Mesodermal cell (in vitro differentiated cells): ENCODE results near the gene CMIP.

ENCODE experiments used
- H3K27ac ChIP-seq: 2 replicates; pipeline ENCODE4 v1.7.0; 2013; ENCODE audit warnings: mild to moderate bottlenecking, low read depth, low read length, moderate library complexity; ENCODE audit not compliant: severe bottlenecking
- H3K36me3 ChIP-seq: 2 replicates; pipeline ENCODE4 v1.7.1; 2013; ENCODE audit warnings: mild to moderate bottlenecking, low read length, moderate library complexity; ENCODE audit not compliant: control insufficient read depth, insufficient read depth
- H3K4me1 ChIP-seq: one replicate; pipeline ENCODE4 v1.7.1; 2013; ENCODE audit warnings: mild to moderate bottlenecking, low read length; ENCODE audit not compliant: insufficient read depth, control insufficient read depth, poor library complexity, severe bottlenecking
- H3K4me3 ChIP-seq: 2 replicates; pipeline ENCODE4 v1.7.0; 2013; ENCODE audit warnings: low read length, control low read depth, mild to moderate bottlenecking; ENCODE audit not compliant: insufficient read depth, poor library complexity, severe bottlenecking; ENCODE audit errors: extremely low read depth
- H3K9me3 ChIP-seq: 2 replicates; pipeline ENCODE4 v1.7.1; 2013; ENCODE audit warnings: mild to moderate bottlenecking, low read length, moderate library complexity; ENCODE audit not compliant: control insufficient read depth
- WGBS, 2 experiments: methylation state at CpG; one replicate each; pipeline ENCODE4 v1.1.5; 2013; ENCODE audit warnings: missing lambda C conversion rate in 2 of 2; ENCODE audit not compliant: insufficient coverage in 2 of 2; 5-methylcytosine and 5-hydroxymethylcytosine counted together

The CMIP gene

GRCh38 chr16:81492311-81492761 lies 47.7 kb downstream of the CMIP start:
- H3K27ac ChIP-seq, result peak overlapping the region; percentile 16
- peaks cover 33% of the 10 kb centered on the region for H3K4me1 ChIP-seq
- H3K36me3 ChIP-seq, result peaks cover 5% of the 10 kb centered on the region
- WGBS, 2 experiments, result 65 to 67% methylated on average over 8 to 10 of the region's 14 CpGs
- no peak overlapping the region for H3K4me3 ChIP-seq
- H3K9me3 ChIP-seq, result no peaks in the 10 kb centered on the region

DNA sequence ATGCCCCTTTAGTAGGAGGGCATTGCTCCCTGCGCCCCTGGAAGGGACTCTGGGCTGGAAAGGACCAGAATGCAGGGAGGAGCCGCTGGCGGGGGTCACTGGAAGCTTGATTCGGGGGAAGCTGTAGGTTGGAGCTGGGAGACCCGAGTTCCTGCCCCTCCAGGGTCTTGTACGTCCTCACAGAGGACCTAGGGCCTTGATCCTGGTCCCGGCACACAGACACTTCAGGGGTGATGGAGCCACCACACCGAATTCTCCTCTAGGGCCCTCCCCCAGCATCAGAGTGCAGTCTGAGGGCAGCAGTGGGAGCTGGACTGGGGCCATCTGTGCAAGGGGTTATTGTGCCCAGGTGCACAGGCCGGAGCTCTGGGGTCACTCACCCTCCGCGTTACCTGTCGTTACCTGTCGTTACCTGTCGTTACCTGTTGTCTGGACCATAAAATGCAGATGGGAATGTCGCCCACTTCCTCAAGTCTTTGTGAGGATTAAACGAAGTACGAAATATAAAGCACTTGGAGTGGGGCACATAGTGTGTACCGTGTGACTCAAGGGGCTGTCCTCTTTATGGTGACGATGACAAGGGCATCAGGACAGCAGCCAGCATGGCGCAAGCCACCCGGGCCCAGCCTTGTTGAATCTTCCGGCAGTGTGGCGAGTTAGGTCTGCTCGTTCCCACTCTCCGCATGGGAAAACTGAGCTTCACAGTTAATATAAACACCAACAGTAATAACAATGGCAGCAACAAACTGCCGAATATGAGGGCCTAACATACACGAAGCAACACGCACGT lies 48.6 kb downstream of the CMIP start:
- Histone ChIP-seq H3K4me1 (peaks cover 33% of the 10 kb centered on the region), H3K9me3 (no peaks in the 10 kb centered on the region), H3K36me3 (peaks cover 6% of the 10 kb centered on the region), H3K27ac (peak overlapping the region; percentile 29), H3K4me3 (no peak overlapping the region)
- WGBS, 2 experiments, result 93 to 94% methylated on average over 27 to 28 of the region's 29 CpGs

- H3K9me3 ChIP-seq, result no peaks in the 10 kb centered on the region
- H3K4me1 ChIP-seq, result peaks cover 33% of the 10 kb centered on the region
- WGBS, 2 experiments, result 79 to 84% methylated on average over 18 to 21 of the region's 23 CpGs
- peak overlapping the region; percentile 29 for H3K27ac ChIP-seq
- peaks cover 8% of the 10 kb centered on the region for H3K36me3 ChIP-seq
- H3K4me3 ChIP-seq, result no peak overlapping the region
Observed at GRCh38 chr16:81493755-81494433, 49.3 kb downstream of the CMIP start.

- H3K4me3 ChIP-seq, result no peak overlapping the region
- peaks cover 8% of the 10 kb centered on the region for H3K36me3 ChIP-seq
- H3K27ac ChIP-seq, result peak overlapping the region; percentile 10
- 93 to 99% methylated on average over 10 of the region's 10 CpGs for WGBS, 2 experiments
- no peaks in the 10 kb centered on the region for H3K9me3 ChIP-seq
- peaks cover 35% of the 10 kb centered on the region for H3K4me1 ChIP-seq
Observed at GRCh38 chr16:81494434-81494806, 49.8 kb downstream of the CMIP start.

DNA sequence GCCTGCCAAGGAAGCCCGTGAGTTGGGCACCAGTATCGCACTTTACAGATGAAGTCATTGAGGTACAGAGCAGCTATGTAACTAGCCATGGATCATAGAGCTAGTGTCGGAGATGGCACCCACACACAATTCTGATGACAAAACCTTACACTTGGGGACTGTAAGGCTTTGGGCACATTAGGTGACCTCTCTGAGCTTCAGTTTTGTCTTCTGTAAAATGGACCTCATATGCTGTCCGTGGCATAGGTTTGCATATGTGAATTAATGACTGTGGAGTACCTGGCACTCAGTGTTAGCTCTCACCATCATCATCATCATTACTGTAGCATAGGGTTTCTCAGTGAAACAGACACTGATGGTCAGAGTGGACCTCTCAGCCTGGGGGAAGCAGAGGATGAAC lies 50.3 kb downstream of the CMIP start:
- no peak overlapping the region for H3K27ac ChIP-seq
- H3K4me1 ChIP-seq, result peaks cover 40% of the 10 kb centered on the region
- 94 to 100% methylated on average over 3 of the region's 4 CpGs for WGBS, 2 experiments
- peaks cover 8% of the 10 kb centered on the region for H3K36me3 ChIP-seq
- no peak overlapping the region for H3K4me3 ChIP-seq
- no peaks in the 10 kb centered on the region for H3K9me3 ChIP-seq

GRCh38 chr16:81495321-81496234 lies 51.0 kb downstream of the CMIP start:
- H3K27ac ChIP-seq, result peak overlapping the region; percentile 5
- WGBS, 2 experiments, result 89 to 90% methylated on average over 14 to 15 of the region's 17 CpGs
- peaks cover 8% of the 10 kb centered on the region for H3K36me3 ChIP-seq
- no peaks in the 10 kb centered on the region for H3K9me3 ChIP-seq
- no peak overlapping the region for H3K4me3 ChIP-seq
- peaks cover 41% of the 10 kb centered on the region for H3K4me1 ChIP-seq

DNA sequence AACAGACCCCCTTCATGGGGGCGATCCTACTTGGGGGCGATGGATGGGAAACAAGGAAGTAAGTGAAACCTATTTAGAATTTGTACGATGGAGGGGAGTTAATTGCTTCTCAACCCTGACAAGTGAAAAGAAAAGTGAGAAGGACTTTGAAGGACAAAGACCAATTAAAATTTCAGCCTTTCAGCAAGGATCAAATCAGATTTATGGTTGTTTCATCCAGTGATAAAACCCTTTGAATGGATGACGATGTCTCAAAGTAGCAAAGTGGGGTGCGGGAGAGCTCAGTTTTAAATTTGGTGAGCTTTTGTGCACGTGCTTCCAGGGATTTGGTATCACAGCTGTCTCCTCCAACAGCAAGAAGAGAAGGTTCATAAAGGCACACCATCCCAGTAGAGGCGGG lies 51.7 kb downstream of the CMIP start:
- H3K27ac ChIP-seq, result no peak overlapping the region
- WGBS, 2 experiments, result 98% methylated on average over 6 to 7 of the region's 7 CpGs
- H3K4me3 ChIP-seq, result no peak overlapping the region
- H3K9me3 ChIP-seq, result no peaks in the 10 kb centered on the region
- H3K36me3 ChIP-seq, result peaks cover 8% of the 10 kb centered on the region
- H3K4me1 ChIP-seq, result peaks cover 45% of the 10 kb centered on the region

DNA sequence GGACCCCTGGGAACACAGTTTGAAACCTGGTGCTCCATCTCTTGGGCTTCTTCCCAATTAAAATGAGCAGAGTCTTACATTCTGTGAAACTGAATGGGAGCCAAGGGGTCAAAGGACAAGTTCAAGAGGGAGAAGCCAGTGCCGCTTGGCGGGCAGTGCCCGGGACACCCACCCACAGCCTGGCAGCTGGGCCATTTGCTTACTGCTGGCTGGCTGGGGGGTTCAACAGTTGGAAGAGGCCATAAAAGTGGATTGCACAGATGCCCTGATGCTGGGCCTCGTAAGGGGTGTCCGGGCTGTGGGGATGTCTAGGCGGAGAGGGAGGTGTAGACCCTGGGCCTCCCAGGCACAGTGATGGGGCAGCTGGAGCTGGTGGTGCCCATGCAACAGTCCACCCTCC lies 52.1 kb downstream of the CMIP start:
- no peaks in the 10 kb centered on the region for H3K9me3 ChIP-seq
- WGBS, 2 experiments, result 85 to 95% methylated on average over 4 to 6 of the region's 6 CpGs
- no peak overlapping the region for H3K4me3 ChIP-seq
- H3K36me3 ChIP-seq, result peaks cover 8% of the 10 kb centered on the region
- H3K4me1 ChIP-seq, result peaks cover 45% of the 10 kb centered on the region
- no peak overlapping the region for H3K27ac ChIP-seq

- Histone ChIP-seq H3K36me3 (peaks cover 8% of the 10 kb centered on the region), H3K4me1 (peaks cover 37% of the 10 kb centered on the region), H3K27ac (no peak overlapping the region), H3K9me3 (no peaks in the 10 kb centered on the region), H3K4me3 (no peak overlapping the region)
- WGBS, 2 experiments, result 86 to 87% methylated on average over 10 of the region's 10 CpGs
Observed at GRCh38 chr16:81497690-81498089, 53.1 kb downstream of the CMIP start.

DNA sequence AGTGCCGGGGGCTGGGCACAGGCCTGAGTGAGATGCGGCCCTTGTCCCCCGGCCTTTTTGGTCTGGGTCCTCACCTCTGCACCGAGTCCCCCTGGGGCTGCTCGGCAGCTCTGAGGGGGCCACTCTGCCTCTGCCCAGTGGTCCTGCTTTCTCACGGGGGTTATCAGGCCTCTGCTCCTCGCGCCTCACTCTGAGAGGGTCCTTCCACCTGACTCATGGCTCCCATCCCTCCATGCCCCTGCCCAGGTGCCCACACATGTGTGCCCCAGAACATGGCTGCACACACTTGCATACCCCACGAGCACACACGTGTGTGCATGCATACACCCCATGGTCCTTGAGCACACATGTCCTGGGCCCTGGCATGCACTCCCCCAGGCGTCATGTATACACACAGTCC lies 53.7 kb downstream of the CMIP start:
- Histone ChIP-seq H3K9me3 (no peaks in the 10 kb centered on the region), H3K4me1 (peaks cover 31% of the 10 kb centered on the region), H3K27ac (no peak overlapping the region), H3K36me3 (peaks cover 6% of the 10 kb centered on the region), H3K4me3 (no peak overlapping the region)
- WGBS, 2 experiments, result 84 to 85% methylated on average over 9 to 11 of the region's 11 CpGs
